ENCODE data around the gene ACSS3. TPM values are rescaled to one million over a fixed set of nuclear protein-coding genes. Genes with fewer than 3 reads are reported as not detected.

The ACSS3 gene
- total RNA-seq, 3 donors from 2014 or later, result 0.11 TPM; not detected in 2

GRCh38 chr12:81295251-81295650 is 217.4 kb downstream of the ACSS3 start:
- H3K36me3 Mint-ChIP-seq (ENCODE audit: insufficient read depth), result no peaks in the 10 kb centered on the region
- H3K4me3 Mint-ChIP-seq, result no peak overlapping the region
- H3K27me3 Mint-ChIP-seq (ENCODE audit: low read depth), result no peaks in the 10 kb centered on the region
- no peaks in the 10 kb centered on the region for H3K4me1 Mint-ChIP-seq (ENCODE audit: low read depth)
- peaks cover 13% of the 10 kb centered on the region for H3K9me3 Mint-ChIP-seq
- DNase-seq (no peak), ATAC-seq (no peak)

- DNase-seq (no peak), ATAC-seq (no peak)
- Mint-ChIP-seq H3K4me3 (no peak overlapping the region), H3K27me3 (ENCODE audit: low read depth) (no peaks in the 10 kb centered on the region), H3K9me3 (peaks cover 13% of the 10 kb centered on the region), H3K36me3 (ENCODE audit: insufficient read depth) (no peaks in the 10 kb centered on the region), H3K4me1 (ENCODE audit: low read depth) (no peaks in the 10 kb centered on the region)
Observed at GRCh38 chr12:81296556-81297305, 218.9 kb downstream of the ACSS3 start.

GRCh38 chr12:81297601-81298000 is 219.7 kb downstream of the ACSS3 start:
- H3K4me3 Mint-ChIP-seq, result no peak overlapping the region
- no peak for ATAC-seq
- no peak for DNase-seq
- peaks cover 13% of the 10 kb centered on the region for H3K9me3 Mint-ChIP-seq
- H3K36me3 Mint-ChIP-seq (ENCODE audit: insufficient read depth), result no peaks in the 10 kb centered on the region
- H3K27me3 Mint-ChIP-seq (ENCODE audit: low read depth), result no peaks in the 10 kb centered on the region
- H3K4me1 Mint-ChIP-seq (ENCODE audit: low read depth), result no peaks in the 10 kb centered on the region

- Mint-ChIP-seq H3K27me3 (ENCODE audit: low read depth) (no peaks in the 10 kb centered on the region), H3K4me3 (no peak overlapping the region), H3K36me3 (ENCODE audit: insufficient read depth) (no peaks in the 10 kb centered on the region), H3K4me1 (ENCODE audit: low read depth) (no peaks in the 10 kb centered on the region), H3K9me3 (peaks cover 7% of the 10 kb centered on the region)
- no peak for DNase-seq
- no peak for ATAC-seq
Observed at GRCh38 chr12:81300454-81300853, 222.6 kb downstream of the ACSS3 start.

- Mint-ChIP-seq H3K4me3 (no peak overlapping the region), H3K36me3 (ENCODE audit: insufficient read depth) (no peaks in the 10 kb centered on the region), H3K9me3 (peaks cover 16% of the 10 kb centered on the region), H3K4me1 (ENCODE audit: low read depth) (no peaks in the 10 kb centered on the region), H3K27me3 (ENCODE audit: low read depth) (no peaks in the 10 kb centered on the region)
- DNase-seq, result no peak
- ATAC-seq, result no peak
Observed at GRCh38 chr12:81303935-81304334, 226.1 kb downstream of the ACSS3 start.

Other genes starting within 250 kb of the ACSS3 start
- gene LIN7A, start 140.1 kb upstream of the ACSS3 start, total RNA-seq, result under 1 TPM in 1 of 3 donors, not detected in 2; 0.13 TPM